Naive thymus-derived CD4-positive, alpha-beta T cell (primary cell): ENCODE results near the gene DPYSL4. TPM values are rescaled to one million over a fixed set of nuclear protein-coding genes. Genes with fewer than 3 reads are reported as not detected.
A peak's percentile ranks its signal among the peaks of the same experiment; 100 is the strongest.
"Not testable (repeated sequence)": the region's sequence is repeated elsewhere in the genome, so short reads cannot be mapped to it uniquely, and the experiment has no call there.

ENCODE experiments used
- ATAC-seq: fragments of 150-1000 bp; cut with Tn5 transposase; 2 replicates; pipeline ENCODE4 v1.10.0; 2021; ENCODE audit warnings: mild to moderate bottlenecking, moderate library complexity
- CTCF ChIA-PET: fragments of 350-600 bp; sonication (Branson Sonifier 250); formaldehyde crosslinking; loops from one replicate; lab custom pipeline; 2021; ENCODE audit warnings: antibody characterized with exemption; lab: Charles Lee
- POLR2A ChIA-PET: fragments of 350-600 bp; sonication (Branson Sonifier 250); formaldehyde crosslinking; loops from one replicate; lab custom pipeline; 2021; ENCODE audit warnings: antibody characterized with exemption, inconsistent platforms; lab: Charles Lee
- DNase-seq, 9 donors: peaks; one replicate each; pipeline versions ENCODE4 v3.0.0 to v3.0.0-alpha.2; 2020 to 2022; ENCODE audit warnings: mixed read lengths in 1 of 9
- H3K27ac ChIP-seq: one replicate; pipeline ENCODE4 v1.7.0; 2013; ENCODE audit warnings: mild to moderate bottlenecking, low read depth, low read length, moderate library complexity
- H3K27me3 ChIP-seq, 2 donors: one replicate each; pipeline ENCODE4 v1.7.0; 2013; ENCODE audit warnings: low read length in 2 of 2, mild to moderate bottlenecking in 2 of 2, moderate library complexity in 2 of 2; ENCODE audit not compliant: control insufficient read depth in 2 of 2, insufficient read depth in 2 of 2
- H3K36me3 ChIP-seq, 3 experiments: 1 replicate in 2 of 3; 2 replicates in 1 of 3; pipeline ENCODE4 v1.7.0; 2013; ENCODE audit warnings: low read length in 3 of 3, mild to moderate bottlenecking in 3 of 3, moderate library complexity in 1 of 3; ENCODE audit not compliant: insufficient read depth in 3 of 3, control insufficient read depth in 2 of 3
- H3K4me1 ChIP-seq, 2 donors: one replicate each; pipeline ENCODE4 v1.7.0; 2013; ENCODE audit warnings: low read length in 2 of 2, mild to moderate bottlenecking in 2 of 2, moderate library complexity in 1 of 2; ENCODE audit not compliant: control insufficient read depth in 2 of 2, insufficient read depth in 2 of 2
- H3K4me3 ChIP-seq: 2 replicates; pipeline ENCODE4 v1.7.0; 2013; ENCODE audit warnings: mild to moderate bottlenecking, low read length
- H3K9me3 ChIP-seq, 3 experiments: 1 replicate in 2 of 3; 2 replicates in 1 of 3; pipeline ENCODE4 v1.7.0; 2013; ENCODE audit warnings: low read length in 3 of 3; ENCODE audit not compliant: control insufficient read depth in 2 of 3
- H3K27ac Mint-ChIP-seq, 9 donors: one replicate each; pipeline ENCODE4 v1.8.0; 2020 to 2022; ENCODE audit warnings: mixed read lengths in 9 of 9, mild to moderate bottlenecking in 8 of 9, moderate library complexity in 5 of 9, inconsistent platforms in 2 of 9
- H3K27me3 Mint-ChIP-seq, 5 donors: one replicate each; pipeline ENCODE4 v1.8.0; 2021 to 2022; ENCODE audit warnings: mixed read lengths in 5 of 5, mild to moderate bottlenecking in 1 of 5
- H3K36me3 Mint-ChIP-seq, 5 donors: one replicate each; pipeline ENCODE4 v1.8.0; 2020 to 2022; ENCODE audit warnings: mixed read lengths in 5 of 5, mild to moderate bottlenecking in 3 of 5, inconsistent platforms in 1 of 5
- H3K4me1 Mint-ChIP-seq, 7 donors: one replicate each; pipeline ENCODE4 v1.8.0; 2020 to 2022; ENCODE audit warnings: mixed read lengths in 7 of 7, mild to moderate bottlenecking in 3 of 7, inconsistent platforms in 1 of 7
- H3K4me3 Mint-ChIP-seq, 10 donors: one replicate each; pipeline ENCODE4 v1.8.0; 2020 to 2022; ENCODE audit warnings: mild to moderate bottlenecking in 10 of 10, mixed read lengths in 10 of 10, moderate library complexity in 6 of 10, inconsistent platforms in 2 of 10
- H3K9me3 Mint-ChIP-seq, 11 donors: one replicate each; pipeline ENCODE4 v1.8.0; 2020 to 2022; ENCODE audit warnings: mixed read lengths in 11 of 11, mild to moderate bottlenecking in 4 of 11, inconsistent platforms in 1 of 11, moderate library complexity in 1 of 11
- intact Hi-C, 2 donors: fragments of 100-400 bp; cut with micrococcal nuclease; formaldehyde crosslinking; loops; one replicate each; pipeline ENCODE4 v1.15.1; 2023
- polyA plus RNA-seq, 2 donors: library from polyadenylated mRNA; unstranded; fragments of 300-500 nt; fragmentation: Illumina TruSeq; gene quantifications; one replicate each; pipeline ENCODE4 v1.2.3, GENCODE V29; 2021
- total RNA-seq, 6 experiments: library from RNA in 5 of 6; stranded (reverse) in 5 of 6; gene quantifications; 1 replicate in 5 of 6; 2 replicates in 1 of 6; pipeline ENCODE4 v1.2.3 and lab custom pipeline; 2021 to 2026

The DPYSL4 gene
- total and polyA plus RNA-seq, 7 experiments from 2014 or later, result 0.35 to 60.0 (median 9.4) TPM

DNA sequence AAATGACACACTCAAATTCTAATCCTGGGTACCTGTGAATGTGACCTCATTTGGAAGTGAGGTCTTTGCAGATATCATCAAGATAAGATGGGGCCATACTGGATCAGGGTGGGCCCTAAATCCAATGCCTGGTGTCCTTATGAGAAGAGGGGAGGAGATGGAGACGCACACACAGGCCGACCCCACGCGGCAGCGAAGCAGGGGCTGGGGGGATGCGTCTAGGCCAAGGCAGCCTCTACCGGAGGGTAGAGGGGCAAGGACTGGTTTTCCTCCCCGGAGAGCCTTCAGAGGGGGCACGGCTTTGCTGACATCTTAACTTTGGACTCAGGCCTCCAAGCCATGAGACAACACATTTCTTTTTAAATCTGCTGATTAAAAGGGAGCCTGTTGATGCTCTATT is 33.3 kb downstream of the DPYSL4 start:
- ChIA-PET POLR2A (no interaction called here), CTCF (interaction anchor here (1.0 kb wide), 1 partner anchor 234 kb away, joined by 5 read pairs; no protein-coding TSS in a partner anchor)
- no peak overlapping the region for H3K27ac Mint-ChIP-seq
- DNase-seq, result no peak
- Histone ChIP-seq H3K27ac (no peak overlapping the region), H3K4me1 (peaks cover 0 to 6% of the 10 kb centered on the region in 2 donors), H3K4me3 (no peak overlapping the region), H3K9me3 (peaks cover 0 to 14% (median 0%) of the 10 kb centered on the region in 3 experiments), H3K36me3 (no peaks in the 10 kb centered on the region), H3K27me3 (no peaks in the 10 kb centered on the region)
- peaks cover 0 to 36% (median 26%) of the 10 kb centered on the region in 5 donors for H3K36me3 Mint-ChIP-seq
- no peaks in the 10 kb centered on the region for H3K27me3 Mint-ChIP-seq
- no peak overlapping the region for H3K4me3 Mint-ChIP-seq
- ATAC-seq, result no peak
- intact Hi-C loops, result loop anchor here in 1 of 2 donors (5.0 kb wide), 1 partner anchor 417 kb away; no protein-coding TSS in a partner anchor
- H3K4me1 Mint-ChIP-seq, result peaks cover 0 to 3% (median 0%) of the 10 kb centered on the region in 7 donors
- peaks cover 0 to 34% (median 18%) of the 10 kb centered on the region in 11 donors for H3K9me3 Mint-ChIP-seq

- H3K4me1 ChIP-seq, H3K36me3 ChIP-seq, DNase-seq, H3K4me3 ChIP-seq, H3K4me3 Mint-ChIP-seq, H3K27ac Mint-ChIP-seq, H3K4me1 Mint-ChIP-seq, H3K27ac ChIP-seq, H3K27me3 Mint-ChIP-seq, POLR2A ChIA-PET, ATAC-seq, H3K27me3 ChIP-seq: not testable (repeated sequence)
- intact Hi-C loops, result loop anchor here in 1 of 2 donors (5.0 kb wide), 1 partner anchor 416 kb away; no protein-coding TSS in a partner anchor
- H3K9me3 ChIP-seq, result peaks cover 0 to 11% (median 0%) of the 10 kb centered on the region in 3 experiments
- CTCF ChIA-PET, result interaction anchor here (1.0 kb wide), 1 partner anchor 233 kb away, joined by 5 read pairs; no protein-coding TSS in a partner anchor
- Mint-ChIP-seq H3K36me3 (peaks cover 0 to 32% (median 20%) of the 10 kb centered on the region in 5 donors), H3K9me3 (peaks cover 0 to 24% (median 11%) of the 10 kb centered on the region in 11 donors)
Measured at GRCh38 chr10:132220996-132221395, 34.2 kb downstream of the DPYSL4 start.

- H3K36me3 ChIP-seq, result no peaks in the 10 kb centered on the region
- Mint-ChIP-seq H3K4me3 (no peak overlapping the region), H3K4me1 (peaks cover 0 to 8% (median 5%) of the 10 kb centered on the region in 7 donors), H3K27me3 (no peaks in the 10 kb centered on the region), H3K9me3 (peaks cover 0 to 9% (median under 1%) of the 10 kb centered on the region in 11 donors), H3K27ac (no peak overlapping the region), H3K36me3 (peaks cover 2 to 32% (median 10%) of the 10 kb centered on the region in 5 donors)
- CTCF ChIA-PET, result interaction anchor here (0.7 to 1.2 kb wide), 2 partner anchors 130 to 133 kb away, joined by 3 to 4 read pairs; no protein-coding TSS in a partner anchor
- intact Hi-C loops, result loop anchor here (1.0 to 5.0 kb wide), 5 partner anchors 86 to 415 kb away; no protein-coding TSS in a partner anchor
- ATAC-seq (no peak), DNase-seq (no peak)
- no peaks in the 10 kb centered on the region for H3K27me3 ChIP-seq
- no peak overlapping the region for H3K27ac ChIP-seq
- peaks cover 0 to 6% of the 10 kb centered on the region in 2 donors for H3K4me1 ChIP-seq
- POLR2A ChIA-PET, result no interaction called here
- H3K9me3 ChIP-seq, result no peaks in the 10 kb centered on the region
- no peak overlapping the region for H3K4me3 ChIP-seq
Measured at GRCh38 chr10:132222726-132223125, 36.0 kb downstream of the DPYSL4 start.

DNA sequence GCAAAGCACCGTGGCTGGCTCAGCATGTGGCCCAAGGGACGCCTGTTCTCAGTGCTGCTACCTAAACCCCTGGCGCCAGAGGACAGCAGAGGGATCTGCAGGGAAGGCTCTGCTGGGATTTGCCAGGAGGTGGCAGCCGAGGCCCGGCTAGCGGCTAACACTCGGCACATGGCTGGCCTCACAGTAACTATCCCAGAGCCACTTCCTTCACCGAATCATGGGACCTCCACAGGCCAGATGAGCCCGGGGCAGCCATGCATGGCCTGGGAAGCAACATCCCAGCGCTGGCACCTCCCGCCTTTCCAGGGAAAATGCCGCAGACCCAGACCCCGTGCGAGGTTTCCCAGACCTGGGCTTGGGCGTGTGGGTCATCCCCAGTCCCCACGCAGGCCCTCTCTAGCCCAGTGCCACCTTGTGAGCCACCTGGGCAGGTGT is 36.4 kb downstream of the DPYSL4 start:
- POLR2A ChIA-PET, result no interaction called here
- Histone ChIP-seq H3K27ac (no peak overlapping the region), H3K36me3 (no peaks in the 10 kb centered on the region), H3K9me3 (no peaks in the 10 kb centered on the region), H3K4me3 (no peak overlapping the region), H3K4me1 (peaks cover 0 to 6% of the 10 kb centered on the region in 2 donors), H3K27me3 (no peaks in the 10 kb centered on the region)
- Mint-ChIP-seq H3K4me1 (peaks cover 0 to 8% (median 5%) of the 10 kb centered on the region in 7 donors), H3K9me3 (peaks cover 0 to 8% (median 0%) of the 10 kb centered on the region in 11 donors), H3K27me3 (no peaks in the 10 kb centered on the region), H3K27ac (no peak overlapping the region), H3K36me3 (peaks cover 2 to 31% (median 9%) of the 10 kb centered on the region in 5 donors), H3K4me3 (no peak overlapping the region)
- DNase-seq, result peak; percentile 40 to 73 (median 60)
- ATAC-seq, result peak; percentile 96
- intact Hi-C loops, result loop anchor here (1.0 to 5.0 kb wide), 5 partner anchors 86 to 414 kb away; no protein-coding TSS in a partner anchor
- CTCF ChIA-PET, result interaction anchor here (0.7 to 1.2 kb wide), 3 partner anchors 119 to 133 kb away, joined by 3 to 4 read pairs (median 3); no protein-coding TSS in a partner anchor

DNA sequence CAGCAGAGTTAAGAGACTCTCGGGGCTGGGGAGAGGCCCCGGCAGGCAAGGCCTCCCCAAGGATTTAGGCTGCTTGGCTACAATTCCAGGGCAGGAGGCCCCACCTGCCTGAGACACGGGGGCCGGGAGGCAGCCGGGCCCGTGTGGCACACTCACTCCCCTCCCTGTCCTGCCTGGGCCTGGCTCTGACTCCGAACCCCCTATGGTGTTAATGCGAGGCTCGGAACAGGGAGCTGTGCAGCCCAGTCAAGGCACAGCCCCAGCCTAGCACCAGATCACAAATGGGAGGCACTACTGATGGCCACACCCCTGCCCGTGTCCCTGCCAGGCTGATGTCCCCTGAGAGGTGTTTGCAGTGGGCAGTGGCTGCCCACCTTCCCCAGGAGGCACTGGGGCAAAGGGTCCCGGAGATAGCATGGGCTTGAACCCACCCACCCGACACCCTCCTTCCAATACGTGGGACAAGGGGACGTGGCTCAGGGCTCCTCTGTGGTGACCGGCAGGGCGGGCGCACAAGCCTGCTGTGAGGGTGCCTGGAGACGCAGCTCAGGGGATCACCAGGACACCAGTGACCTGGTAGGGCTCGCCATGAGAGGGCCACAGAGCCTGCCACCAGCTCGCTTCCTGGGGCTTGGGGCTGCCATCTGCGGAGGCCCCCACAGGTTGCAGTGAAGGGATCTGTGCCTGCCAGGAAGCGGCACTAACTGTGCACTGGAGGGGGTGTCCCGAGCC is 37.0 kb downstream of the DPYSL4 start:
- Histone ChIP-seq H3K9me3 (no peaks in the 10 kb centered on the region), H3K27ac (no peak overlapping the region), H3K4me3 (no peak overlapping the region), H3K36me3 (no peaks in the 10 kb centered on the region), H3K4me1 (peaks cover 0 to 6% of the 10 kb centered on the region in 2 donors), H3K27me3 (no peaks in the 10 kb centered on the region)
- H3K36me3 Mint-ChIP-seq, result peaks cover 2 to 27% (median 5%) of the 10 kb centered on the region in 5 donors
- H3K27me3 Mint-ChIP-seq, result no peaks in the 10 kb centered on the region
- ATAC-seq, result no peak
- CTCF ChIA-PET, result interaction anchor here (0.7 to 1.2 kb wide), 5 partner anchors 11 to 137 kb away, joined by 3 to 6 read pairs (median 3); no protein-coding TSS in a partner anchor
- H3K4me3 Mint-ChIP-seq, result no peak overlapping the region
- intact Hi-C loops, result loop anchor here (1.0 to 5.0 kb wide), 5 partner anchors 85 to 414 kb away; no protein-coding TSS in a partner anchor
- DNase-seq, result no peak
- H3K4me1 Mint-ChIP-seq, result peaks cover 0 to 9% (median 5%) of the 10 kb centered on the region in 7 donors
- no peak overlapping the region for H3K27ac Mint-ChIP-seq
- H3K9me3 Mint-ChIP-seq, result peaks cover 0 to 5% (median 0%) of the 10 kb centered on the region in 11 donors
- POLR2A ChIA-PET, result no interaction called here

GRCh38 chr10:132224343-132225072 is 37.8 kb downstream of the DPYSL4 start:
- no peaks in the 10 kb centered on the region for H3K36me3 ChIP-seq
- no peaks in the 10 kb centered on the region for H3K27me3 Mint-ChIP-seq
- ATAC-seq (no peak), DNase-seq (no peak)
- no peaks in the 10 kb centered on the region for H3K9me3 ChIP-seq
- ChIA-PET CTCF (interaction anchor here (0.7 to 1.2 kb wide), 4 partner anchors 10 to 137 kb away, joined by 3 to 6 read pairs (median 4); no protein-coding TSS in a partner anchor), POLR2A (no interaction called here)
- H3K4me3 ChIP-seq, result no peak overlapping the region
- no peak overlapping the region for H3K27ac Mint-ChIP-seq
- H3K27ac ChIP-seq, result no peak overlapping the region
- peaks cover 3 to 16% (median 11%) of the 10 kb centered on the region in 7 donors for H3K4me1 Mint-ChIP-seq
- no peaks in the 10 kb centered on the region for H3K9me3 Mint-ChIP-seq
- H3K4me1 ChIP-seq, result peaks cover 0 to 6% of the 10 kb centered on the region in 2 donors
- no peak overlapping the region for H3K4me3 Mint-ChIP-seq
- peaks cover 0 to 21% (median 5%) of the 10 kb centered on the region in 5 donors for H3K36me3 Mint-ChIP-seq
- intact Hi-C loops, result loop anchor here in 1 of 2 donors (5.0 kb wide), 1 partner anchor 413 kb away; no protein-coding TSS in a partner anchor
- no peaks in the 10 kb centered on the region for H3K27me3 ChIP-seq
